GM18498 (cell line): ENCODE data around the gene PRPSAP1.

Experiments
- ATAC-seq: cut with Tn5 transposase; IDR thresholded peaks from one replicate; pipeline ENCODE4 v1.9.1; 2021; ENCODE audit warnings: mild to moderate bottlenecking, moderate library complexity; ENCODE audit not compliant: unreplicated experiment

Gene PRPSAP1, protein sequence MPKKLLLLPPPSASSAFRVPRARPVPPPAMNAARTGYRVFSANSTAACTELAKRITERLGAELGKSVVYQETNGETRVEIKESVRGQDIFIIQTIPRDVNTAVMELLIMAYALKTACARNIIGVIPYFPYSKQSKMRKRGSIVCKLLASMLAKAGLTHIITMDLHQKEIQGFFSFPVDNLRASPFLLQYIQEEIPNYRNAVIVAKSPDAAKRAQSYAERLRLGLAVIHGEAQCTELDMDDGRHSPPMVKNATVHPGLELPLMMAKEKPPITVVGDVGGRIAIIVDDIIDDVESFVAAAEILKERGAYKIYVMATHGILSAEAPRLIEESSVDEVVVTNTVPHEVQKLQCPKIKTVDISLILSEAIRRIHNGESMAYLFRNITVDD

GRCh38 chr17:76353599-76354316, at the start of gene PRPSAP1:
Gene PRPSAP1, minus strand, starts transcription at chr17:76353916. Its CDS starts 213 bp downstream, at chr17:76353703.
- peak; percentile 89 for ATAC-seq

GRCh38 chr17:76402711-76403110, 49.0 kb upstream of the PRPSAP1 start:
- ATAC-seq, result no peak

DNA sequence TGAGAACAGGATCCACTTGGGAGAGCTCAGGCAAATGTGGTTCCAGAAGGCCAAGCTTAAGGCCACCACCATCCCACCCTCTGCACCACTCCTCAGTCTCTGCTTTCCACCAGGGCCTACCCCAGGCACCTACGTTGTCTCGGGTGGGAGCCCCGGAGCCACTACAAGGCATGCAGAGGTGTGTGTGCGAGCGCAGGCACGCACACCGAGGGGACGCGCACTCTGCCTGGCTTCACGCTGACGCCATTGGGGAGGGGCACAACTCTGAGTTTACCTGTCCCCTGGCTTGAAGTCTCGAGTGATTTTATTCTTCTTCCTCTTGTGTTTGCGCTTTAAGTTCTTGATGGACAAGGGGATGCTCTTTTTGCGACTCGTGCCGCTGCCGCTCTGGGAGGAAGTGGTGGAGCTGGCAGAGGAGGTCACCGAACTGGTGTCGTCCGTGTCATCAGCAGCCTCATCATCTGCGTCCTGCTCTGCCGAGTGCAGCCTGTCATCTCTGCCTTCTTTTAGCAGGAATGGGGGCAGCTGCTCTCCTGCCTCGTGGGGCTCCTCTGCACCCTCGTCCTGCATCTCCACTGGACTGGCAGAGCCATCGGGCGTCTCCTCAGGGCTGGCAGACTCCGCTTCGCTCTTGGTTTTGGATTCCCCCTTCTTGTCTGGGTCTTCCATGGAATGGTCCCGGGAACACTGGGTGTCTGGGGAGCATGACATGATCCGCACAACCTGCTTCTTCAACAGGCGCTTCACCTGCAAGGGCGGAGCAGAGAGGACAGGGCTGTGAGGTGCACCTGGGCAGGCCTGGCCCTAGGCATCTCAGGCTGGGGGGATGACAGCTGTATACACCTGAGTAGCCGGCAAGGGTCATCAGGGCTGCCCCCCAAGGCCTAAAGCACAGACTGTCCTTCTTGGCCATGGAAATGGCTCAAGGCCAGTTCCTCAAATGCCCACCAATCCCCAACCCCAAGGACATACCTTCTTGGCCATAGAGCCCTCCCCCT, 45.8 kb upstream of the PRPSAP1 start:
- ATAC-seq, result no peak

- no peak for ATAC-seq
These were observed 44.9 kb upstream of the PRPSAP1 start for GRCh38 chr17:76398523-76399174.

GRCh38 chr17:76397687-76398522, 44.2 kb upstream of the PRPSAP1 start:
- ATAC-seq, result no peak

- no peak for ATAC-seq
These were observed 43.5 kb upstream of the PRPSAP1 start for GRCh38 chr17:76397184-76397583.

DNA sequence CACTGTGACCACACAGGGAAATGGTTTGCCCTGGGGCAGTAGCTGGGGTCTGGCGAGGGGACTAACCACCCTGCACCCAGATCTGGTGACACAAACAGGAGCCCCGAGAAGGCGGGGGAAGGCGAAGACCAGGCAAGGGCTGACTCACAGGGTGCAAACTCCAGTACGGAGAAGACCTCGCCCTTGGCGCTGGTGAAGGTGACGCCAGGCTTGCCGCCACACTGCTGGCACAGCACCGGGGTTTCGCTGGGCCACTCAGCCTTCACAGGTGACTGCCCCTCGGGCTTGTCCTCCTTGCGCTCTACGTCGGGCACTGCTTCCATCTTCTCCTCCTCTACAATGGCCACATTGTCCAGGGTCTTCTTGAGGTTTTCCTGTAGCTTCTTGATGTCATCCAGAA, 42.3 kb upstream of the PRPSAP1 start:
- no peak for ATAC-seq

GRCh38 chr17:76394166-76394565, 40.5 kb upstream of the PRPSAP1 start:
- ATAC-seq, result no peak

DNA sequence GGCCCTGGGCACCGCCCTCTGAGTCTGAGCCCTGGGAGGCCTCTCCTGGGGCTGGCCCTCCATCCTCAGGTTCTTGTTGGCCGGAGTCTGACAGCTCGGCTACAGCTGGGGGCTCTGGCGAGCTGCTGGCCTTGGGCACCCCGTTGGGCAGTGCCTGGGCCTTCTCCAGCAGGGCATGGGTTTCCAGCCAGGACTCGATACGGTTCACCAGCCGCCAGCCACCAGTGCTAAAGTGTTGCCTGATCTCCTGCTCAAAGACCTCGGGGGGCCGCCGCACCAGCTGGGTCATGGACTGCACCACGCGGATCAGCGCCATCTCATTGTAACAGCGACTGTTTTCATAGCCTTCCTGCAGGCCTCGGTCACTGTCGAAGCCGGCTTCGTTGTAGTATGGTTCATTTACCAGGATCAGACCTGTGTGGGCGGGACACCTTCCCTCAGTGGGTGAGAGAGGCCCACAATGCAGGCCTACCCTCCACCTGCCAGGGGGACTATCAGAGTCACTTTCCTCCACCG, 37.5 kb upstream of the PRPSAP1 start:
- no peak for ATAC-seq

DNA sequence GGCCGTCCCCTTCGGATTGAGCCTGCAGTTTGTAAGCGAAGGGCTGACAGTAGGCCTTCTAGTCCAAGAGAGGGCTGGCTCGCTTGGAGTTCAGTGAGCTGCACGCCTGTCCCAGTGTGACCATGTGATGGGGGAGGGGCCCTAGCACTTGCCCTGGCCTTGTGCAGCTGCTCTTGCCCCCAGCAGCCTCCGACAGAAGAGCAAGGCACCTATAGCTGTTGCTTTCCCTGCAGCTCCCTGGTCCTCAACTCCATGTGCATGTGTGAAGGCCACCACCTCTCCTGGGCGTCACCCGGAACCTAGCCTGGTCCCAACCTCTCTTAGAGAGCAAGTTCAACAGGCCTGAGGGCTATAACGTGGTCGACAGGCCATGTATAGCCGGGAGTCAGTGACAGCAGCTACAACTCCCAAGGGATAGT, 36.3 kb upstream of the PRPSAP1 start:
- no peak for ATAC-seq

DNA sequence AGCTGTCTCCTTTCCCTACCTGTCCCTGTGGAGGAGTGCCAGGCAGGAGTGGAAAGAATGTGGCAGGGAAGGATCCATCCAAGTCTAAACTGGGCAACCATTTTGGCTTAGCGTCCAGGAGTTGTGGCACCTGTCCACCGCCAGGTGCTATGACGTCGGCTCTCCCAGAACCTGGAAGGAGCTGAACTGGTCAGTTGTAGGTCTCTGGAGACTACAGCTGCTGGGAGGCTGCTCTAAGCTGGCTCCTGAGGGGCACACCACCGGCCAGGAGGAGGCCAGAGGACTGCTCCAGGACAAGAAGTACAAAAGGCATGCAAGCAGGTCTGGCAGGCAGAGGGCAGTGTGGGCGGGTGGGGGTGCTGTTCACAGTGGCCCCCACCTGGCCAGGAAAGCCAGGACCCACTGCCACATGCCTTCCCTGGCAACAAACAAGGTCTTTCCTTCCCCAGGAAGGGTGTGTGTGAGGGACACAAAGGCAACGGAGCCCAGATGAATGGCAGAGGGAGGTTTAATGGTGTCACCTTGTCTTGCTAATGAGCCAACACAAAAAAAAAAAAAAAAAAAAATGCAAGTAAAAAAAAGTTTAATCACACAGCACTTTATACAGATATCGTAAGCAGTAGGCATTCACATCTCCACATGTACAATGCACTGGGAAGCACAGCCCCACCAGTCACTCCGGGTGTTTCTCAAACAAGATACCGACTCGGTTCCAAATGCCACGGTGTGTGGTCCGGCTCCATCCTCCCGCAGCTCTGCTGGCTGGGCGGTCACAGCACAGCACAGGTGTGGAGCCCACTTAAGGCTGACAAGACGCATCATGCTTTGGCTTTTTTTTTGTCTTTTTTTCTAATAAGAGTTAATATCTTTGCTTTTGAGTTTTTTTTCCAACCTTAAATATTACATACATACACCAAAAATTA, 35.5 kb upstream of the PRPSAP1 start:
- ATAC-seq, result no peak

DNA sequence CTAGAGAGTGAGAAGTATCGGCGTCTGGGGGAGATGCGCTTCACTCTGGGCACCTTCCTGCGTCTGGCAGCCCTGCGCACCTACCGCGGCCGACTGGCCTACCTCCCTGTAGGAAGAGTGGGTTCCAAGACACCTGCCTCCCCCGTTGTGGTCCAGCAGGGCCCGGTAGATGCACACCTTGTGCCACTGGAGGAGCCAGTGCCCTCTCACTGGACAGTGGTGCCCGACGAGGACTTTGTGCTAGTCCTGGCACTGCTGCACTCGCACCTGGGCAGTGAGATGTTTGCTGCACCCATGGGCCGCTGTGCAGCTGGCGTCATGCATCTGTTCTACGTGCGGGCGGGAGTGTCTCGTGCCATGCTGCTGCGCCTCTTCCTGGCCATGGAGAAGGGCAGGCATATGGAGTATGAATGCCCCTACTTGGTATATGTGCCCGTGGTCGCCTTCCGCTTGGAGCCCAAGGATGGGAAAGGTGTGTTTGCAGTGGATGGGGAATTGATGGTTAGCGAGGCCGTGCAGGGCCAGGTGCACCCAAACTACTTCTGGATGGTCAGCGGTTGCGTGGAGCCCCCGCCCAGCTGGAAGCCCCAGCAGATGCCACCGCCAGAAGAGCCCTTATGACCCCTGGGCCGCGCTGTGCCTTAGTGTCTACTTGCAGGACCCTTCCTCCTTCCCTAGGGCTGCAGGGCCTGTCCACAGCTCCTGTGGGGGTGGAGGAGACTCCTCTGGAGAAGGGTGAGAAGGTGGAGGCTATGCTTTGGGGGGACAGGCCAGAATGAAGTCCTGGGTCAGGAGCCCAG, 33.5 kb upstream of the PRPSAP1 start:
- no peak for ATAC-seq

GRCh38 chr17:76385892-76386786, 32.4 kb upstream of the PRPSAP1 start:
- peak; percentile 36 for ATAC-seq

- ATAC-seq, result peak; percentile 4
These were observed 31.5 kb upstream of the PRPSAP1 start for GRCh38 chr17:76384987-76385891.

DNA sequence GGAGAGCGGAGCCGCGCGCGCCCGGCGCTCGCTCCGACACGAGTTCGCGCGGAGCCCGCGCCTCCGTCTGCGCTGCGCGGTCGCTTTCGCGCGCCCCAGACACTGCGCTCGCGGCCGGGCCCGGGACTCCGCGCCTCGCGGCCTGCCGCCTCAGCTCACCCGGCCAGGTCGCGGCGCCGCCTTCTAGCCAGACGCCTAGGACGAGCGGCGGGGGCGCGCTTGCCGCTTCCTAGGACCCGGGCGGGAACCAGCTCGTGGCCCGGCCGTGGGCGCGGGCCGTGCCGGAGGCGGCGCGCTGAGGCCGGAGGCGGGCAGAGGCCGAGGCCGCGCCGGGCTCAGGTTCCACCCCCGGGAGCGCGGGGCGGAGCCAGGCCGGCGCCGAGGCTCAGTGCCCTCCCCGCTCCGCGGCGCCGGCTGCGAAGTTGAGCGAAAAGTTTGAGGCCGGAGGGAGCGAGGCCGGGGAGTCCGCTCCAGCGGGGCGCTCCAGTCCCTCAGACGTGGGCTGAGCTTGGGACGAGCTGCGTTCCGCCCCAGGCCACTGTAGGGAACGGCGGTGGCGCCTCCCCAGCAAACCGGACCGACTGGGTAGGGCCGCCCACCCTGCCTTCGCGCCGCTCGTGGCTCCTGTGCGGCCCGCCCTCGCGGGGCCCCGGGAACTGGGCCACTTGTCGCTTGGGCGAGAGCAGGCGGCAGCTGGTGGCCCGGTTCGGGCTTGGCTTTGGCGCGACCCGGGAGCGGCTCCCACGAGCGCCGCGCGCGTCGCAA, 30.7 kb upstream of the PRPSAP1 start, which contains the start of gene SPHK1:
Gene SPHK1, plus strand, starts transcription at position 388 of the 765 bp plus-strand sequence. CDS start 1,036 bp downstream, outside the sequence.
- peak; percentile 60 for ATAC-seq
